Neural progenitor cell (in vitro differentiated cells): ENCODE data around the gene GMCL2. TPM values are rescaled to one million over a fixed set of nuclear protein-coding genes. Genes with fewer than 3 reads are reported as not detected.

Experiments
- DNase-seq: peaks from one replicate; pipeline ENCODE4 v3.0.0-alpha.2; 2016; ENCODE audit warnings: low spot score
- H2AFZ ChIP-seq: fragments of 200-600 bp; sonication (generic); replicated peaks from 2 replicates; pipeline ENCODE4 v1.6.1; 2016; ENCODE audit warnings: antibody characterized with exemption
- H3F3A ChIP-seq: fragments of 200-600 bp; sonication (generic); 2 replicates; pipeline ENCODE4 v1.6.1; 2016; ENCODE audit warnings: antibody characterized with exemption, low read depth
- H3K27ac ChIP-seq: fragments of 200-600 bp; sonication (generic); 2 replicates; pipeline ENCODE4 v1.5.1; 2016; ENCODE audit warnings: mild to moderate bottlenecking
- H3K27me3 ChIP-seq: fragments of 200-600 bp; sonication (generic); 2 replicates; pipeline ENCODE4 v1.6.1; 2016; ENCODE audit warnings: mild to moderate bottlenecking, moderate library complexity
- H3K36me3 ChIP-seq: fragments of 200-600 bp; sonication (generic); 2 replicates; pipeline ENCODE4 v1.5.1; 2016
- H3K4me1 ChIP-seq: fragments of 200-600 bp; sonication (generic); 2 replicates; pipeline ENCODE4 v1.6.1; 2016; ENCODE audit warnings: mixed run types
- H3K4me2 ChIP-seq: fragments of 200-600 bp; sonication (generic); 2 replicates; pipeline ENCODE4 v1.6.1; 2016
- H3K4me3 ChIP-seq: fragments of 200-600 bp; sonication (generic); 2 replicates; pipeline ENCODE4 v1.5.1; 2016
- H3K79me2 ChIP-seq: fragments of 200-600 bp; sonication (generic); 2 replicates; pipeline ENCODE4 v1.6.1; 2016; ENCODE audit warnings: low read depth
- H3K9ac ChIP-seq: fragments of 200-600 bp; sonication (generic); 2 replicates; pipeline ENCODE4 v1.6.1; 2016
- H3K9me3 ChIP-seq: fragments of 200-600 bp; sonication (generic); 2 replicates; pipeline ENCODE4 v1.5.1; 2016; ENCODE audit warnings: low read depth
- H4K20me1 ChIP-seq: fragments of 200-600 bp; sonication (generic); 2 replicates; pipeline ENCODE4 v1.6.1; 2016; ENCODE audit warnings: low read depth
- H3K27ac Mint-ChIP-seq: 3 replicates; pipeline ENCODE4 v1.8.0; 2021; ENCODE audit warnings: mixed read lengths
- H3K27me3 Mint-ChIP-seq: 2 replicates; pipeline ENCODE4 v1.8.0; 2022; ENCODE audit warnings: low read depth, mild to moderate bottlenecking, inconsistent platforms, moderate library complexity, mixed read lengths; ENCODE audit not compliant: insufficient read depth
- H3K36me3 Mint-ChIP-seq: 3 replicates; pipeline ENCODE4 v1.8.0; 2021; ENCODE audit warnings: mixed read lengths
- H3K4me1 Mint-ChIP-seq: 3 replicates; pipeline ENCODE4 v1.8.0; 2021; ENCODE audit warnings: mixed read lengths
- H3K4me3 Mint-ChIP-seq: 3 replicates; pipeline ENCODE4 v1.8.0; 2021; ENCODE audit warnings: mild to moderate bottlenecking, moderate library complexity, mixed read lengths
- H3K9me3 Mint-ChIP-seq: 3 replicates; pipeline ENCODE4 v1.8.0; 2020; ENCODE audit warnings: mixed read lengths
- CTCF ChIP-seq: fragments of 200-600 bp; sonication (generic); IDR thresholded peaks from 2 replicates; pipeline ENCODE4 v1.5.1; 2017; ENCODE audit warnings: antibody characterized with exemption, mild to moderate bottlenecking
- EZH2 ChIP-seq: fragments of 200-600 bp; sonication (generic); IDR thresholded peaks from 2 replicates; pipeline ENCODE4 v1.6.1; 2017; ENCODE audit warnings: antibody characterized with exemption, mild to moderate bottlenecking, moderate library complexity
- EZH2phosphoT487 ChIP-seq: fragments of 200-600 bp; sonication (generic); IDR thresholded peaks from 2 replicates; pipeline ENCODE4 v1.6.1; 2017; ENCODE audit warnings: antibody characterized with exemption
- total RNA-seq: library from RNA; depleted of rRNA; stranded (reverse); fragments of >200 nt; gene quantifications from 2 replicates; pipeline ENCODE4 v1.2.3, GENCODE V29; 2015; ENCODE audit warnings: low replicate concordance

GMCL2 gene
- total RNA-seq, 1 donor from 2014 or later: not detected

GRCh38 chr5:178216088-178216534 lies 28.9 kb upstream of the GMCL2 start:
- Histone ChIP-seq H3F3A (peaks cover 37% of the 10 kb centered on the region), H3K27me3 (no peaks in the 10 kb centered on the region), H4K20me1 (peaks cover 46% of the 10 kb centered on the region), H3K4me3 (no peak overlapping the region), H3K4me2 (no peak overlapping the region), H3K27ac (no peak overlapping the region), H3K4me1 (no peaks in the 10 kb centered on the region), H3K9me3 (no peaks in the 10 kb centered on the region), H3K9ac (no peak overlapping the region), H3K79me2 (no peaks in the 10 kb centered on the region), H3K36me3 (peaks cover 6% of the 10 kb centered on the region), H2AFZ (no peak overlapping the region)
- TF ChIP-seq CTCF (no peak), EZH2 (no peak), EZH2phosphoT487 (no peak)
- Mint-ChIP-seq H3K27ac (no peak overlapping the region), H3K36me3 (peaks cover 44% of the 10 kb centered on the region), H3K9me3 (no peaks in the 10 kb centered on the region), H3K4me3 (no peak overlapping the region), H3K4me1 (no peaks in the 10 kb centered on the region), H3K27me3 (peaks cover 8% of the 10 kb centered on the region)
- DNase-seq: no peak

DNA sequence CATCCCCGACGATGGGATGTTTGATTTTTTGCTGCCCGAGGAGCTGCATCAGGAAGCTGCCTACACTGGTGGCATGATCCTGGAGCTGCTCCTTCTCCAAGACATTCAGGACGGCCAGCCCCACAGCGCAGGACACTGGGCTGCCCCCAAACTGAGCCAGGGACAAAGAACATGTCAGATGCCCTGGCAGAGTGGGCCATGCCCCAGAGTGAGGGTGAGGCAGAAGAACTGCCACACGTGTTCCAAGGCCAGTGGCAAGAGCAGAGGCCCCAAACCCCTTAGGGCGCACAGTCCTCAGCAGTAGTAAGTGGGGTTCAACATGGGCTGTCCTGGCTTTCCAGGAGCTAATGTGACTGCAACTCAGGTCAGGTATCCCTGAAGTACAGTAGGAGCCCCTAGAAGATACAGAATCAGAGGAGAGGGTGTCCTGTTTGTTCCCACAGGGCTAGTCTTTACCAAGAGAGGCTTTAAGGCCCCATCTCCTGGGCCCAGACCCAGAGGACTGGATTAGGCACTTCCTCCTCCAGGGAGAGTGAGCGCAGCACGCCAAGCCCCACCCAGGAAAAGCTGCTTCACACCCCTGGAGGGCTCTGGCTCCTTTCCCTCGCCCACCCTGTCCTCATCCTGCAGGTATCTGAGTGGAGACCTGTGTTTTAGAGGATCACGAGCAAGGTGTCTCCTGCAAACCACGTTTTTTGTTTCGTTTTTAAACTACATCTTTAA lies 28.3 kb upstream of the GMCL2 start:
- no peak overlapping the region for H3K4me2 ChIP-seq
- H2AFZ ChIP-seq: no peak overlapping the region
- TF ChIP-seq CTCF: no peak
- no peak for TF ChIP-seq EZH2phosphoT487
- TF ChIP-seq EZH2: no peak
- no peaks in the 10 kb centered on the region for H3K9me3 Mint-ChIP-seq
- peaks cover 9% of the 10 kb centered on the region for H3K27me3 Mint-ChIP-seq
- peaks cover 53% of the 10 kb centered on the region for H4K20me1 ChIP-seq
- no peaks in the 10 kb centered on the region for H3K9me3 ChIP-seq
- peaks cover 6% of the 10 kb centered on the region for H3K36me3 ChIP-seq
- DNase-seq: no peak
- peaks cover 45% of the 10 kb centered on the region for H3K36me3 Mint-ChIP-seq
- H3K79me2 ChIP-seq: peaks cover 3% of the 10 kb centered on the region
- H3K4me1 Mint-ChIP-seq: no peaks in the 10 kb centered on the region
- no peak overlapping the region for H3K9ac ChIP-seq
- H3F3A ChIP-seq: peaks cover 44% of the 10 kb centered on the region
- H3K27ac Mint-ChIP-seq: no peak overlapping the region
- H3K27me3 ChIP-seq: no peaks in the 10 kb centered on the region
- no peaks in the 10 kb centered on the region for H3K4me1 ChIP-seq
- no peak overlapping the region for H3K4me3 Mint-ChIP-seq
- H3K4me3 ChIP-seq: no peak overlapping the region
- no peak overlapping the region for H3K27ac ChIP-seq

GRCh38 chr5:178214160-178214803 lies 27.1 kb upstream of the GMCL2 start:
- Mint-ChIP-seq H3K4me3 (no peak overlapping the region), H3K9me3 (no peaks in the 10 kb centered on the region), H3K36me3 (peaks cover 49% of the 10 kb centered on the region), H3K27me3 (peaks cover 14% of the 10 kb centered on the region), H3K4me1 (no peaks in the 10 kb centered on the region), H3K27ac (no peak overlapping the region)
- Histone ChIP-seq H3K27me3 (no peaks in the 10 kb centered on the region), H3K9ac (no peak overlapping the region), H3K4me2 (no peak overlapping the region), H3K27ac (no peak overlapping the region), H3K36me3 (peaks cover 6% of the 10 kb centered on the region), H3K4me3 (no peak overlapping the region), H3F3A (peaks cover 54% of the 10 kb centered on the region), H3K79me2 (peaks cover 12% of the 10 kb centered on the region), H4K20me1 (peaks cover 64% of the 10 kb centered on the region), H3K4me1 (no peaks in the 10 kb centered on the region), H2AFZ (no peak overlapping the region), H3K9me3 (no peaks in the 10 kb centered on the region)
- DNase-seq: no peak
- no peak for TF ChIP-seq EZH2
- TF ChIP-seq EZH2phosphoT487: no peak
- no peak for TF ChIP-seq CTCF
